KMS-11 (cell line): ENCODE measurements around the gene EXOC3L4.

Source experiments
- H2AFZ ChIP-seq: fragments of 200-600 bp; sonication (generic); 2 replicates; pipeline ENCODE4 v1.6.1; 2016; ENCODE audit warnings: antibody characterized with exemption, mixed run types, low read depth
- H3K27ac ChIP-seq: fragments of 200-600 bp; sonication (generic); 2 replicates; pipeline ENCODE4 v1.6.1; 2016; ENCODE audit warnings: mild to moderate bottlenecking, mixed run types
- H3K27me3 ChIP-seq: fragments of 200-600 bp; sonication (generic); 2 replicates; pipeline ENCODE4 v1.6.1; 2017; ENCODE audit warnings: mild to moderate bottlenecking, low read depth, mixed run types, moderate library complexity; ENCODE audit not compliant: insufficient read depth
- H3K36me3 ChIP-seq: fragments of 200-600 bp; sonication (generic); 2 replicates; pipeline ENCODE4 v1.6.1; 2017; ENCODE audit warnings: mild to moderate bottlenecking, mixed run types; ENCODE audit not compliant: insufficient read depth
- H3K4me1 ChIP-seq: fragments of 200-600 bp; sonication (generic); 2 replicates; pipeline ENCODE4 v1.6.1; 2016; ENCODE audit warnings: mild to moderate bottlenecking, low read depth, mixed run types; ENCODE audit not compliant: poor library complexity, severe bottlenecking
- H3K4me2 ChIP-seq: fragments of 200-600 bp; sonication (generic); 2 replicates; pipeline ENCODE4 v1.7.0; 2016; ENCODE audit warnings: mild to moderate bottlenecking, mixed run types
- H3K4me3 ChIP-seq: fragments of 200-600 bp; sonication (generic); IDR thresholded peaks from 2 replicates; pipeline ENCODE4 v1.6.1; 2017; ENCODE audit warnings: low read depth, low read length, mixed read lengths; ENCODE audit not compliant: insufficient read depth
- H3K79me2 ChIP-seq: fragments of 200-600 bp; sonication (generic); 2 replicates; pipeline ENCODE4 v1.6.1; 2016; ENCODE audit warnings: low read depth, mixed run types; ENCODE audit not compliant: insufficient read depth
- H3K9ac ChIP-seq: fragments of 200-600 bp; sonication (generic); 2 replicates; pipeline ENCODE4 v1.6.1; 2016; ENCODE audit warnings: mild to moderate bottlenecking, mixed run types
- H4K20me1 ChIP-seq: fragments of 200-600 bp; sonication (generic); 2 replicates; pipeline ENCODE4 v1.6.1; 2016; ENCODE audit warnings: mild to moderate bottlenecking, mixed run types; ENCODE audit not compliant: insufficient read depth
- TF ChIP-seq, protein P1 (sequence below): fragments of 200-600 bp; sonication (generic); conservative IDR thresholded peaks from 2 replicates; pipeline ENCODE4 v1.6.1; 2017; ENCODE audit warnings: low read depth, mild to moderate bottlenecking, antibody characterized with exemption, low read length, moderate library complexity, mixed read lengths

Gene EXOC3L4

DNA sequence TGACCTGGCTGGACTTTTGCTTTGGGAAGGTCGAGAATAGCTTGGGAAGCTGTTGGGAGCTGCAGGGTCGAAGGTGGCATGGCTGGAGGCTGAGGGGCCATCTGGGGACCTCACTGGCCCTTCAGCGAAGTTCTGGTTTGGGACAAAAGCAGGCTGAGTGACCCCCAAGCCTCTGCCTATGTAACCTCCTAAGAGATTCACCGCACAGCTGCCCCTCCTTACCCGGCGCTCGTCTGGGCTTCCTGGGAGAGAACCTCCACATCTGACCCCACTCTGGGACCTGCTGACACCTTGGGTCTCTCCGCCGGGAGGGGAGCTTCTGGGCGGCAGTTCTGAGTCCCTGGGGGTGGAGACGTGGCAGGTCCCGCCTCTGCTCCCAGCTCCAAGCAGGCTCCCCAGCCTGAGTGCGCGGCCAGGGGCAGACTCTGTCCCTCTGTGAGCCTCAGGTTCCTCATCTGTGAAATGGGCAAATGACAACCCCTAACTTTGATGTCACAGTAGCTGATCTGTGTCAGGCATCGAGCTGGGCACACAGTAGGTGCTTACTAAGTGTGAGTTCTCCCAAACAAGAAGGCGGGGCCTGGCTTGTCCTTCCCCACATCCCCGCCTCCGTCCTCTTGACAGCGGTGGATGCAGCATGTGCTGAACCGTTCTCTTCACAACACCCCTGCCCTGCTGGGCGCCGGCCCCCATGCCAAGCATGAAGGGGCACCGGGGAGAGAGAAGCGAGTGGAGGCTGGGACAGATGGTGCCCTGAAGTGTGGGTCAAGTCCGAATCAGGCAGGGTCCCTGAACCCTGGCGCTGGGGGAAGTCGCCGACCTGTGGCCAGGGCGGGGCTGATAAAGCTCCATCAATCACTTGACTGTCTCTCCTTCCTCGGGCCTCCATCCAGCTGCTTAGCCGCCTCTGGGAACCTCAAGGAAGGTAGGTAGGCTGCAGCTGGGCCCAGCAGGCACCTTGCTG, 3.8 kb downstream of the EXOC3L4 start:
- Histone ChIP-seq H3K9ac (no peak overlapping the region), H3K27ac (no peak overlapping the region), H3K36me3 (no peaks in the 10 kb centered on the region), H2AFZ (no peak overlapping the region), H3K4me1 (no peaks in the 10 kb centered on the region), H3K79me2 (no peaks in the 10 kb centered on the region), H3K4me3 (no peak overlapping the region), H3K4me2 (no peak overlapping the region), H4K20me1 (no peaks in the 10 kb centered on the region), H3K27me3 (no peaks in the 10 kb centered on the region)
- TF ChIP-seq, protein P1, sequence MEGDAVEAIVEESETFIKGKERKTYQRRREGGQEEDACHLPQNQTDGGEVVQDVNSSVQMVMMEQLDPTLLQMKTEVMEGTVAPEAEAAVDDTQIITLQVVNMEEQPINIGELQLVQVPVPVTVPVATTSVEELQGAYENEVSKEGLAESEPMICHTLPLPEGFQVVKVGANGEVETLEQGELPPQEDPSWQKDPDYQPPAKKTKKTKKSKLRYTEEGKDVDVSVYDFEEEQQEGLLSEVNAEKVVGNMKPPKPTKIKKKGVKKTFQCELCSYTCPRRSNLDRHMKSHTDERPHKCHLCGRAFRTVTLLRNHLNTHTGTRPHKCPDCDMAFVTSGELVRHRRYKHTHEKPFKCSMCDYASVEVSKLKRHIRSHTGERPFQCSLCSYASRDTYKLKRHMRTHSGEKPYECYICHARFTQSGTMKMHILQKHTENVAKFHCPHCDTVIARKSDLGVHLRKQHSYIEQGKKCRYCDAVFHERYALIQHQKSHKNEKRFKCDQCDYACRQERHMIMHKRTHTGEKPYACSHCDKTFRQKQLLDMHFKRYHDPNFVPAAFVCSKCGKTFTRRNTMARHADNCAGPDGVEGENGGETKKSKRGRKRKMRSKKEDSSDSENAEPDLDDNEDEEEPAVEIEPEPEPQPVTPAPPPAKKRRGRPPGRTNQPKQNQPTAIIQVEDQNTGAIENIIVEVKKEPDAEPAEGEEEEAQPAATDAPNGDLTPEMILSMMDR: no peak

DNA sequence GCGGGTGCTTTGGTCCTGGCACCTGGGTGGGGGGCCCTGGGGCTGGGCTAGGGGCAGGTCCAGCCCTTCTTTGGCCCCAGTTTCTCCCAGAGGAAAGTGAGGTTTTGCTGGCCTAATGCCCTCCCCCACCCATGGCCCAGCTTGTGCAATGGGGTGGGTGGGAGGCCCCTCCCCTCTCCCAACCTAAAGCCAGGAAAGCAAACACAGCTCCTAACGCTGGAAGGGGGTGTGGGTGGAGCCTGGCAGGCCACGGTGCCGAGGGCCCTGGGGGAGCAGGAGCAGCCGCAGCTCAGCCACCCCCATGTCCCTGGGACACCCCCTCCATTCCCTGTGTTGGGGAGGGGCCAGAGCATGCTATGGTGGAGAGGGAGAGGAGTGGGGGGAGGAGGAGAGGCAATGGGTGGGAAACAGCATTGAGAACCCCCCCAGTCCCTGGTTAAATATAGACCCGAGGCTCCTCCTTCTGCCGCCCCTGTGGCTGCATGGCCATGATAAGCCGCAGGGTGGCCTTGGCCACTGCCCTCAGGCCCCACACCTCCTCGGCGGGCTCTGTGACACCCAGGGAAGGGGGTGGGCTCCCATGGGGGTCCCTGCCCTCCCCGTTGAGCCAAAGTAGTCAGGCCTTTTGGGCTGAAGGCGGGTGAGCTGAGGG, 4.7 kb downstream of the EXOC3L4 start:
- Histone ChIP-seq H2AFZ (no peak overlapping the region), H3K79me2 (no peaks in the 10 kb centered on the region), H3K4me2 (no peak overlapping the region), H3K4me3 (no peak overlapping the region), H3K36me3 (no peaks in the 10 kb centered on the region), H3K9ac (no peak overlapping the region), H3K27me3 (no peaks in the 10 kb centered on the region), H4K20me1 (no peaks in the 10 kb centered on the region), H3K27ac (no peak overlapping the region), H3K4me1 (no peaks in the 10 kb centered on the region)
- TF ChIP-seq, protein P1: no peak

DNA sequence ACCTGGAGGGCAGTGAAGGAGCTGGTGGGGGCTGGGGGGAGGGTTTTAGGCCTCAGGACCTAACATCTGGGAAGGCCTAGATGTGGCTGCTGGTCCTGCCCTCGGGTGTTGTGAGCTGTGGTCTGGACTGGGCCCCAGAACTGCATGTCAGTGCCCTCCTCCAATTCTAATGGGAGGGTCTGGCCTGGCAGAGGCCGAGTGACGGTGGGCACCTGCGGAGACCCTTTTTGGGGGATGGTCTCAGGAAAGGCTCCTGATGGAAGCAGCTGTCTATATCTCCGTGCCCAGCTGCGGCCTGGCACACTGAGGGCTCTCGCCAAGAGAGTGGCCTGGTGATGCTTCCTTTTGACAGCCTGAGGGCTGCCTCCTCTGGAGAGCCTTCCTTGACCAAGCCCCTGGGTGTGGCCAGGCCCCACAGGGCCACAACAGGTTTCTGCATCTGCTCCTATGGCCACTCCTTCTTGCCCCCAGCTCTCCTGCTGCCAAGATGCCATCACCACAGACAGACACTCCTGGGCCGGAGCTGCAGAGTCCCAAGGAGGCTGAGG, 5.3 kb downstream of the EXOC3L4 start:
- no peak overlapping the region for H3K4me3 ChIP-seq
- H3K36me3 ChIP-seq: no peaks in the 10 kb centered on the region
- H3K79me2 ChIP-seq: no peaks in the 10 kb centered on the region
- no peaks in the 10 kb centered on the region for H3K4me1 ChIP-seq
- no peak overlapping the region for H3K4me2 ChIP-seq
- no peak overlapping the region for H3K27ac ChIP-seq
- no peaks in the 10 kb centered on the region for H3K27me3 ChIP-seq
- TF ChIP-seq, protein P1: no peak
- no peaks in the 10 kb centered on the region for H4K20me1 ChIP-seq
- H2AFZ ChIP-seq: no peak overlapping the region
- H3K9ac ChIP-seq: no peak overlapping the region

DNA sequence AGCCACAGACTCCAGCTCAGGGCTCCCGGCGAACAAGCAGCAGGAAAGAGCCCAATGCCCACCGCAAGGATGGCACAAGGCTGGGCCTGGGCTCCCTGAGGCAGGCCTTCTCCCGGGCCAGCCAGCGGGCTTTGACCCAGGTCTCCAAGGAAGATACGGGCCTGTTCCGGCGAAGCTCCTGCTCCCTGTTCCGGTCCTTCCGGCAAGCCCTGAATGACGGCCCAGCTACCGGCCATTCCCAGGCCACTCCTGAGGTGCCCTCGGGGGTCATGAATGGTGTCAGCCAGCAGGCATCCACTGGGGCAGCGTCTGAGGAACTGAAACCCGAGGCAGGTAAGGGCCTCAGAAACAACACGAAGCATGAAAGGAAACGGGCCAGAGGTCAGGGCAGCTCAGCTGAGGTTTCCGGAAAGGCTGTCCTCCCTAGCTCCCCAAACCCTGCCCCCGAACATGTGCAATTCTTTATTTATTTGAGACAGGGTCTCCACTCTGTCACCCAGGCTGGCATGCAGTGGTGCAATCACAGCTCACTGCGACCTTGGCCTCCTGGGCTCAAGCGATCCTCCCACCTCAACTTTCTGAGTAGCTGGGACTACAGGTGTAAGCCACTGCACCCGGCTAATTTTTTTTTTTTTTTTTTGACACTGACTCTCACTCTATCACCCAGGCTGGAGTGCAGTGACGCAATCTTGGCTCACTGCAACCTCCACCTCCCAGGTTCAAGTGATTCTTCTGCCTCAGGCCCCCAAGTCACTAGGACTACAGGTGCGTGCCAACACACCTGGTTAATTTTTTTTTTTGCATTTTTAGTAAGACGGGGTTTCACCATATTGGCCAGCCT, 6.0 kb downstream of the EXOC3L4 start:
- TF ChIP-seq, protein P1: no peak
- Histone ChIP-seq H2AFZ (no peak overlapping the region), H3K9ac (no peak overlapping the region), H4K20me1 (no peaks in the 10 kb centered on the region), H3K27me3 (no peaks in the 10 kb centered on the region), H3K4me3 (no peak overlapping the region), H3K79me2 (no peaks in the 10 kb centered on the region), H3K36me3 (no peaks in the 10 kb centered on the region), H3K4me1 (peaks cover 4% of the 10 kb centered on the region), H3K27ac (no peak overlapping the region), H3K4me2 (no peak overlapping the region)
